Vagina (tissue), 2 donors: ENCODE results near the gene R3HDM4.

Experiments
- CTCF ChIP-seq, 3 experiments: fragments of 450-650 bp in 2 of 3; fragments of 200-600 bp in 1 of 3; sonication (generic) in 1 of 3; IDR thresholded peaks; one replicate each; pipeline ENCODE4 v1.5.1; 2017 to 2019; ENCODE audit warnings: antibody characterized with exemption in 3 of 3, mild to moderate bottlenecking in 2 of 3, moderate library complexity in 2 of 3
- POLR2AphosphoS5 ChIP-seq, 2 donors: sonication (generic); formaldehyde crosslinking; IDR thresholded peaks; one replicate each; pipeline ENCODE4 v1.9.0; 2017; ENCODE audit warnings: antibody characterized with exemption in 2 of 2, mild to moderate bottlenecking in 2 of 2, low read depth in 1 of 2; ENCODE audit not compliant: insufficient read depth in 1 of 2

GRCh38 chr19:890831-891230 lies 22.2 kb downstream of the R3HDM4 start:
- TF ChIP-seq CTCF (IDR thresholded peaks at IDR 0.05): no peak
- TF ChIP-seq POLR2AphosphoS5 (IDR thresholded peaks at IDR 0.05; ENCODE audit: insufficient read depth in 1 of 2, low read depth in 1 of 2): no peak
